GM18909 (cell line): ENCODE measurements around the gene ZNF124.
"Not testable (repeated sequence)": the region's sequence is repeated elsewhere in the genome, so short reads cannot be mapped to it uniquely, and the experiment has no call there.

Experiments used
- ATAC-seq: cut with Tn5 transposase; IDR thresholded peaks from one replicate; pipeline ENCODE4 v1.9.1; 2021; ENCODE audit warnings: mild to moderate bottlenecking; ENCODE audit not compliant: unreplicated experiment, poor library complexity

ZNF124 gene

GRCh38 chr1:247171875-247172563 lies at the start of gene ZNF124:
ZNF124 (minus strand) TSS chr1:247172020; CDS start chr1:247171877, 143 bp downstream.
- ATAC-seq: peak; percentile 97

- not testable (repeated sequence) for ATAC-seq
Measured at GRCh38 chr1:247220280-247220679, 48.5 kb upstream of the ZNF124 start.

GRCh38 chr1:247218121-247218651 lies 46.4 kb upstream of the ZNF124 start:
- ATAC-seq: no peak

GRCh38 chr1:247216261-247216660 lies 44.4 kb upstream of the ZNF124 start:
- no peak for ATAC-seq

GRCh38 chr1:247212627-247213617 lies 41.1 kb upstream of the ZNF124 start:
- no peak for ATAC-seq

GRCh38 chr1:247212012-247212411 lies 40.2 kb upstream of the ZNF124 start:
- peak; percentile 73 for ATAC-seq

- ATAC-seq: no peak
Measured at GRCh38 chr1:247211339-247211738, 39.5 kb upstream of the ZNF124 start.

- ATAC-seq: peak; percentile 90
Measured at GRCh38 chr1:247210376-247211117, 38.7 kb upstream of the ZNF124 start.

- peak; percentile 1 for ATAC-seq
Measured at GRCh38 chr1:247210062-247210375, 38.2 kb upstream of the ZNF124 start.

- ATAC-seq: no peak
Measured at GRCh38 chr1:247209396-247209795, 37.6 kb upstream of the ZNF124 start.

- ATAC-seq: no peak
Measured at GRCh38 chr1:247204177-247204647, 32.4 kb upstream of the ZNF124 start.

- ATAC-seq: no peak
Measured at GRCh38 chr1:247198781-247199180, 27.0 kb upstream of the ZNF124 start.

GRCh38 chr1:247193958-247194357 lies 22.1 kb upstream of the ZNF124 start:
- no peak for ATAC-seq

GRCh38 chr1:247189981-247190798 lies 18.4 kb upstream of the ZNF124 start:
- ATAC-seq: no peak

- ATAC-seq: no peak
Measured at GRCh38 chr1:247185667-247186066, 13.8 kb upstream of the ZNF124 start.

GRCh38 chr1:247184254-247184653 lies 12.4 kb upstream of the ZNF124 start:
- no peak for ATAC-seq

- no peak for ATAC-seq
Measured at GRCh38 chr1:247182994-247183393, 11.2 kb upstream of the ZNF124 start.

GRCh38 chr1:247180581-247180980 lies 8.8 kb upstream of the ZNF124 start:
- ATAC-seq: no peak

GRCh38 chr1:247177755-247178154 lies 5.9 kb upstream of the ZNF124 start:
- ATAC-seq: no peak

GRCh38 chr1:247175458-247175857 lies 3.6 kb upstream of the ZNF124 start:
- ATAC-seq: no peak
